Esophagus squamous epithelium (tissue), 4 donors: Measurements from ENCODE around the gene POC1A.

Experiments used
- POLR2A ChIP-seq, 4 donors: fragments of 450-650 bp; IDR thresholded peaks; one replicate each; pipeline ENCODE4 v1.6.1; 2017; ENCODE audit warnings: antibody characterized with exemption in 4 of 4, mild to moderate bottlenecking in 4 of 4, moderate library complexity in 3 of 4
- TF ChIP-seq, protein P1 (sequence below), 6 experiments: fragments of 450-650 bp in 4 of 6; fragments of 200-600 bp in 2 of 6; sonication (generic) in 2 of 6; IDR thresholded peaks; one replicate each; pipeline ENCODE4 v1.5.1; 2016 to 2019; ENCODE audit warnings: antibody characterized with exemption in 6 of 6, mild to moderate bottlenecking in 4 of 6, moderate library complexity in 4 of 6

DNA sequence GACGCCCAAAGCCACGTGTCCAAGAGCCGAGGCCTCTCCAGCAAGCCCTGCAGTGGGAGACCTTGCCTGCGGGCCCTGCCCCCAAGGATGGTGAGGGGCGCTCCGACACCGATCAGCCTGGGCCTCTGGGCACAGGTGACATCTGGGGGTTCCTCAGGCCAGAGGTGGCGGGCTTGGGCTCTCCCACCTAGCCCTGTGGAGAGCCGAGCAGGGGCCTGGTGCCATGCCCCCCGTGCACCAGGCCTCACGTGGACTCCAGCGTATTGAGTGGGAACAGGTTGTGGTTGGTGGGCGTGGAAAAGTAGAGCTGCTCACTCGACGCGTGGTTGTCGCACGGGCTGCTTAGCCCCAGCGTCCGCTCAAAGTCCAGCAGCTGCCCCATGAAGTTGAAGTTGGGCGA, 103.7 kb downstream of the POC1A start:
- TF ChIP-seq POLR2A (IDR thresholded peaks at IDR 0.05): no peak
- TF ChIP-seq, protein P1, sequence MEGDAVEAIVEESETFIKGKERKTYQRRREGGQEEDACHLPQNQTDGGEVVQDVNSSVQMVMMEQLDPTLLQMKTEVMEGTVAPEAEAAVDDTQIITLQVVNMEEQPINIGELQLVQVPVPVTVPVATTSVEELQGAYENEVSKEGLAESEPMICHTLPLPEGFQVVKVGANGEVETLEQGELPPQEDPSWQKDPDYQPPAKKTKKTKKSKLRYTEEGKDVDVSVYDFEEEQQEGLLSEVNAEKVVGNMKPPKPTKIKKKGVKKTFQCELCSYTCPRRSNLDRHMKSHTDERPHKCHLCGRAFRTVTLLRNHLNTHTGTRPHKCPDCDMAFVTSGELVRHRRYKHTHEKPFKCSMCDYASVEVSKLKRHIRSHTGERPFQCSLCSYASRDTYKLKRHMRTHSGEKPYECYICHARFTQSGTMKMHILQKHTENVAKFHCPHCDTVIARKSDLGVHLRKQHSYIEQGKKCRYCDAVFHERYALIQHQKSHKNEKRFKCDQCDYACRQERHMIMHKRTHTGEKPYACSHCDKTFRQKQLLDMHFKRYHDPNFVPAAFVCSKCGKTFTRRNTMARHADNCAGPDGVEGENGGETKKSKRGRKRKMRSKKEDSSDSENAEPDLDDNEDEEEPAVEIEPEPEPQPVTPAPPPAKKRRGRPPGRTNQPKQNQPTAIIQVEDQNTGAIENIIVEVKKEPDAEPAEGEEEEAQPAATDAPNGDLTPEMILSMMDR (IDR thresholded peaks at IDR 0.05): no peak
